WI38 (cell line): ENCODE results near the gene OXER1.

ENCODE experiments used
- H3K4me3 ChIP-seq: 2 replicates; pipeline ENCODE4 v1.5.1; 2011; ENCODE audit warnings: low read depth, mild to moderate bottlenecking, control low read depth, low read length
- TF ChIP-seq, protein P1 (sequence below): IDR thresholded peaks from 2 replicates; pipeline ENCODE4 v1.5.1; 2012; ENCODE audit warnings: low read depth, mild to moderate bottlenecking, control low read depth, low read length

Gene OXER1

DNA sequence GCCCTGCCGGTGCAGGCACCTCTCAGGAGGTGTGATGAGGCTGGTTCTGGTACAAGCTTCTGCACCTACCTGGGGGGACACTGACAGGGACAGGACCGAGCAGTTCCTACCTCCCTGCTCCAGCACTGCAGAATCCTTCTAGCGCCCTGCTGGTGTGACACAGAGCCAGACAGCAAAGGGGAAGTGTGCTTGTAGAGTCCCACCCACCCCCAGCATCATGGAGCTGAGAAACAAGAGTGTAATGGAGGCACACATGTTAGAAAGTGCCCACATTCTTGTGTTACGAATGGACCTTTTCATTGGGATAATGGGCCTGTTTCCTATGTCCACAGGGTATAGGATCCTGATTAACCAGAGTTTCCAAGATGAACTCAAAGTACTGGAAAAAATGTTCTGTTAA is 38.3 kb downstream of the OXER1 start:
- H3K4me3 ChIP-seq = no peak overlapping the region
- TF ChIP-seq, protein P1, sequence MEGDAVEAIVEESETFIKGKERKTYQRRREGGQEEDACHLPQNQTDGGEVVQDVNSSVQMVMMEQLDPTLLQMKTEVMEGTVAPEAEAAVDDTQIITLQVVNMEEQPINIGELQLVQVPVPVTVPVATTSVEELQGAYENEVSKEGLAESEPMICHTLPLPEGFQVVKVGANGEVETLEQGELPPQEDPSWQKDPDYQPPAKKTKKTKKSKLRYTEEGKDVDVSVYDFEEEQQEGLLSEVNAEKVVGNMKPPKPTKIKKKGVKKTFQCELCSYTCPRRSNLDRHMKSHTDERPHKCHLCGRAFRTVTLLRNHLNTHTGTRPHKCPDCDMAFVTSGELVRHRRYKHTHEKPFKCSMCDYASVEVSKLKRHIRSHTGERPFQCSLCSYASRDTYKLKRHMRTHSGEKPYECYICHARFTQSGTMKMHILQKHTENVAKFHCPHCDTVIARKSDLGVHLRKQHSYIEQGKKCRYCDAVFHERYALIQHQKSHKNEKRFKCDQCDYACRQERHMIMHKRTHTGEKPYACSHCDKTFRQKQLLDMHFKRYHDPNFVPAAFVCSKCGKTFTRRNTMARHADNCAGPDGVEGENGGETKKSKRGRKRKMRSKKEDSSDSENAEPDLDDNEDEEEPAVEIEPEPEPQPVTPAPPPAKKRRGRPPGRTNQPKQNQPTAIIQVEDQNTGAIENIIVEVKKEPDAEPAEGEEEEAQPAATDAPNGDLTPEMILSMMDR = no peak

DNA sequence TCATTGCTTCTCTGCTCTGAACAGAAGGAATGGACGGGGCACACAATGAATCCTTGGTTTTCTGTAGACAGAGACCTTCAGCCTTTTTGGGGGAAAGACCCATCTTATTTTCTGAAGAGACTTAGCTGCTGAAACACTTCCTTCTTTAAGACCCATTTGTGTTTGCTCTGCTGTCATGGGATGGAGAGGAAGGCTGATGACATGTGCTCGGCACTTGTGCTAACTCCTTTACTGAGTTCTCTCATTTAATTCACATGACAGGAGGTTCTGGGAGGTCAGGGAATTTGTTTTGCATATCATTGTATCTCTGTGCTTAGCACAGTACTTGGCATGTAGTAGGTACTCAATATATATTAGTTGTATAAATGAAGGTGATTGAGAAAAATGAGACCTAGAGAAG is 39.0 kb downstream of the OXER1 start:
- no peak overlapping the region for H3K4me3 ChIP-seq
- TF ChIP-seq, protein P1 = no peak

DNA sequence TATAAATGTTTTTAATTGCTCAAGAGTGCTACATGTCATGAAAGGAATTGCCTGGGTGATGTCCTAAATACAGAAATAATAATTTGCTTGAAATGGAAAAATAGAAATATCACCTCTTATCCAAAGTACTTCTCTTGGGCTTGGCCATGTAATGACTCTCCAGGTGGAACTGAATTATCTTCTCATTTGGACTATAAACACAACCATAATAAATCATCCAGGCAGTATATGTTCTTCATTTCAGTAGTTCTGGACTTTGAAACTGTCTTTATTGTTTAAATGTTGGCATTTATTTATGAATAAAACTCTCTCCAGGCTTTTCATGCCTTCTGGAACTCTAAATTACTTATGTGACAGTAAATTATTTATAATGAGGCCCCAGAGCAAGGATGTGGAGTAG is 40.5 kb downstream of the OXER1 start:
- TF ChIP-seq, protein P1 = no peak
- no peak overlapping the region for H3K4me3 ChIP-seq

DNA sequence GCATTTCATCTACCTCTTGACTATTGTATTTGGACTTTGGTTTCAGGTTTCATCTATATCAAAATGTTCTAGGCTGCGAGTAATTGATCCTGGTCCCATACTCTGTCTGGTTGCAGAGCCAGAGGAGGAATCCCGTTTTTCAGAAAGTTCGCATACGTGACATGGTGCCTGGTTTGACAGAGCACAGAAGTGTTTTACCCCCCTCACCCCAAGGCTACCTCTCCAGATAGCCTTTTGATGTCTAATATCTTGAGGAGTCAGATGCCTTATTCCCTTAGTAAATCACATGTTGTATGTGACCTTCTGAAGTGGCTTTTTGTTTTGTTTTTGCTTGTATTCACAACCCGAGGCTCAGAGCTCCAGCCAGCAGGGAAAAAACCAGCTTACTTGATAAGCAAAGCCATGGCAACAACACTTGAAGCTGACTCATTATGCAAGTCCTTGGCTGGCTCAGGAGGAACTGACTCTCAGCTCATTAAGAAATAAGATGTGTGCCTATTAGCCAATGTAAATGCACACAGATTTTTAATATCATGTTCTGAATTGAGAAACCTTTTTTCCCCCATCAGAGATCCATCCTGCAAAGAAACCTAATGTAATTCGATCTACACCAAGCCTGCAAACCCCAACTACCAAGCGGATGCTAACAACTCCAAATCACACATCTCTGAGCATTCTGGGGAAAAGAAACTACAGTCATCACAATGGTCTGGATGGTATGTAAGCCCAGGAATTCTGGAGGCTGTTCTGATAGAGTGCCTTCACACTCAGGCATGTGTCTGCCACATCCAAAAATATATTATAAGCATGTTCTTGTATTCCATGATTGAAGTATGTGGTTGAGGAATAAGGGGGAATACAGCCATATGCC is 41.4 kb downstream of the OXER1 start:
- no peak overlapping the region for H3K4me3 ChIP-seq
- TF ChIP-seq, protein P1 = no peak

DNA sequence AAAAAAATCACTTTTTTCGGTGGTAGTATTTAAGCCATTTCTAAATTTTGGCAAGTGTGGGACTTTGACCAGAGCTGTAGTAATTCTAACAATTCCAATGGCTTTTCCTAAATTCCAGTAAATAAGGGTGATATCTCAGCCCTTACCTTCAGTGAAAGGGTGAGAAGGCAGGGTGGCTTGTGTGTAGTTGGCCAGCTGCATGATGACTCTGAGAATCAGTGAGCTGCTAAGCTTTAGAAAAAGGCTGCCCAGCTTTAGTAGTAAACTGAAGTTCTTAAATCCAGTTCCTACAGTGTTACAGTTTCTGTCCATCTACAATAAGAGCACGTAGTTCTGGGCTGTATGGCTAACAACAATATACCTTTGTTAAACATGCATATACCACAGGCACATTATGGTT is 42.0 kb downstream of the OXER1 start:
- TF ChIP-seq, protein P1 = no peak
- H3K4me3 ChIP-seq = no peak overlapping the region

DNA sequence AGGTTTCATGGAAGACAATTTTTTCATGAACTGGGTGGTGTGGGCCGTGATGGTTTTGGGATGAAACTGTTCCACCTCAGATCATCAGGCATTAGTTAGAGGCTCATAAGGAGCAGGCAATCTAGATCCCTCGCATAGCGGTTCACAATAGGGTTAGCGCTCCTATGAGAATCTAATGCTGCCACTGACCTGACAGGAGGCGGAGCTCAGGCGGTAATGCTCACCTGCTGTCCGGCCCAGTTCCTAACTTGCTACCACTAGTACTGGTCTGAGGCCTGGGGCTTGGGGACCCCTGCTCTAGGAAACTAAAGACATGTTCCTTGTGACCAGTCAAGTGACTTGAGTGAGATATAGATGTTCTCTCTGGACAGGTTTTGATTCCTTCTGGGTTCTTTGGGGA is 49.2 kb downstream of the OXER1 start:
- H3K4me3 ChIP-seq = no peak overlapping the region
- TF ChIP-seq, protein P1 = no peak

DNA sequence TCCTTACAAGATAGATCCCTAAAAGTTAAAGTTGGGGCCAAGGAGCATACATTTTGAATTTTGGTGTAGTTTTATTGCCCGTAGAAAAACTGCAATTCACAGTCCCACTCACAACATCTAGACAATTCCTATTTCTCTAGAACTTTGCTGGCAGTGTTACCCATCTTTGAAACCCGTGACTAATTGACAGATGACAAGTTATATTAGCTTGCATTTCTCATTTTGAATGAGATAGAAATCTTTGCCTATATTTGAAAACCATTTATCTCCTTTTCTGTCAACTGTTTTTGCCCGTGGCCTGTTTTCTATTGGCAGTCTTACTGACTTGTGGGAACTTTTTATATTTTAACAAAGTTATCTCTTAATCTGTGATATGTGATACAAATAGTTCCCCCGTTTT is 50.0 kb downstream of the OXER1 start:
- no peak overlapping the region for H3K4me3 ChIP-seq
- TF ChIP-seq, protein P1 = no peak
